Measurements from ENCODE around the gene EPB41L2. TPM values are rescaled to one million over a fixed set of nuclear protein-coding genes. Genes with fewer than 3 reads are reported as not detected.

Gene EPB41L2
- total and polyA plus RNA-seq, 2 experiments from 2014 or later, result 27.4 to 35.8 TPM

GRCh38 chr6:130834482-130835251 is 228.4 kb downstream of the EPB41L2 start:
- Histone ChIP-seq H4K20me1 (ENCODE audit: insufficient read depth, poor library complexity, severe bottlenecking) (no peaks in the 10 kb centered on the region), H3K36me3 (replicated peaks; ENCODE audit: insufficient read depth, low read depth) (no peaks in the 10 kb centered on the region), H3K27ac (no peak overlapping the region), H2AFZ (no peak overlapping the region), H3K9me3 (ENCODE audit: low read depth) (no peaks in the 10 kb centered on the region), H3K4me3 (no peak overlapping the region), H3K4me1 (ENCODE audit: insufficient read depth) (no peaks in the 10 kb centered on the region), H3K9me2 (replicated peaks; ENCODE audit: insufficient read depth) (no peaks in the 10 kb centered on the region), H3K79me2 (peaks cover 26% of the 10 kb centered on the region), H3K27me3 (no peaks in the 10 kb centered on the region), H3K4me2 (no peak overlapping the region)
- TF ChIP-seq EZH2 (IDR thresholded peaks at IDR 0.05; ENCODE audit: borderline replicate concordance), result no peak
- TF ChIP-seq, protein P1, sequence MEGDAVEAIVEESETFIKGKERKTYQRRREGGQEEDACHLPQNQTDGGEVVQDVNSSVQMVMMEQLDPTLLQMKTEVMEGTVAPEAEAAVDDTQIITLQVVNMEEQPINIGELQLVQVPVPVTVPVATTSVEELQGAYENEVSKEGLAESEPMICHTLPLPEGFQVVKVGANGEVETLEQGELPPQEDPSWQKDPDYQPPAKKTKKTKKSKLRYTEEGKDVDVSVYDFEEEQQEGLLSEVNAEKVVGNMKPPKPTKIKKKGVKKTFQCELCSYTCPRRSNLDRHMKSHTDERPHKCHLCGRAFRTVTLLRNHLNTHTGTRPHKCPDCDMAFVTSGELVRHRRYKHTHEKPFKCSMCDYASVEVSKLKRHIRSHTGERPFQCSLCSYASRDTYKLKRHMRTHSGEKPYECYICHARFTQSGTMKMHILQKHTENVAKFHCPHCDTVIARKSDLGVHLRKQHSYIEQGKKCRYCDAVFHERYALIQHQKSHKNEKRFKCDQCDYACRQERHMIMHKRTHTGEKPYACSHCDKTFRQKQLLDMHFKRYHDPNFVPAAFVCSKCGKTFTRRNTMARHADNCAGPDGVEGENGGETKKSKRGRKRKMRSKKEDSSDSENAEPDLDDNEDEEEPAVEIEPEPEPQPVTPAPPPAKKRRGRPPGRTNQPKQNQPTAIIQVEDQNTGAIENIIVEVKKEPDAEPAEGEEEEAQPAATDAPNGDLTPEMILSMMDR (IDR thresholded peaks at IDR 0.05; ENCODE audit: poor library complexity), result no peak
- DNase-seq (ENCODE audit: low spot score), result no peak
- WGBS (ENCODE audit: low lambda C conversion rate, missing lambda C conversion rate), result 90% methylated on average over 5 of the region's 5 CpGs

GRCh38 chr6:130833569-130833968 is 229.5 kb downstream of the EPB41L2 start:
- H3K9me3 ChIP-seq (ENCODE audit: low read depth), result no peaks in the 10 kb centered on the region
- no peaks in the 10 kb centered on the region for H3K4me1 ChIP-seq (ENCODE audit: insufficient read depth)
- peaks cover 37% of the 10 kb centered on the region for H3K79me2 ChIP-seq
- H3K9me2 ChIP-seq (replicated peaks; ENCODE audit: insufficient read depth), result no peaks in the 10 kb centered on the region
- no peak overlapping the region for H3K4me3 ChIP-seq
- no peak for DNase-seq (ENCODE audit: low spot score)
- H3K4me2 ChIP-seq, result no peak overlapping the region
- no peak overlapping the region for H2AFZ ChIP-seq
- 46% methylated on average over 1 of the region's 1 CpG for WGBS (ENCODE audit: low lambda C conversion rate, missing lambda C conversion rate)
- no peaks in the 10 kb centered on the region for H4K20me1 ChIP-seq (ENCODE audit: insufficient read depth, poor library complexity, severe bottlenecking)
- no peak overlapping the region for H3K27ac ChIP-seq
- TF ChIP-seq, protein P1 (IDR thresholded peaks at IDR 0.05; ENCODE audit: poor library complexity), result no peak
- TF ChIP-seq EZH2 (IDR thresholded peaks at IDR 0.05; ENCODE audit: borderline replicate concordance) (no peak), EZH2phosphoT487 (IDR thresholded peaks at IDR 0.05; ENCODE audit: low read depth, severe bottlenecking, unreplicated experiment) (no peak)
- H3K36me3 ChIP-seq (replicated peaks; ENCODE audit: insufficient read depth, low read depth), result no peaks in the 10 kb centered on the region
- H3K27me3 ChIP-seq, result no peaks in the 10 kb centered on the region

GRCh38 chr6:130831607-130832006 is 231.4 kb downstream of the EPB41L2 start:
- WGBS (ENCODE audit: low lambda C conversion rate, missing lambda C conversion rate), result 86% methylated on average over 5 of the region's 5 CpGs
- no peaks in the 10 kb centered on the region for H3K9me2 ChIP-seq (replicated peaks; ENCODE audit: insufficient read depth)
- H4K20me1 ChIP-seq (ENCODE audit: insufficient read depth, poor library complexity, severe bottlenecking), result no peaks in the 10 kb centered on the region
- H3K36me3 ChIP-seq (replicated peaks; ENCODE audit: insufficient read depth, low read depth), result no peaks in the 10 kb centered on the region
- no peak for DNase-seq (ENCODE audit: low spot score)
- TF ChIP-seq, protein P1 (IDR thresholded peaks at IDR 0.05; ENCODE audit: poor library complexity), result no peak
- TF ChIP-seq EZH2phosphoT487 (IDR thresholded peaks at IDR 0.05; ENCODE audit: low read depth, severe bottlenecking, unreplicated experiment) (no peak), EZH2 (IDR thresholded peaks at IDR 0.05; ENCODE audit: borderline replicate concordance) (no peak)
- no peak overlapping the region for H3K27ac ChIP-seq
- no peak overlapping the region for H3K4me2 ChIP-seq
- peaks cover 43% of the 10 kb centered on the region for H3K79me2 ChIP-seq
- H3K27me3 ChIP-seq, result no peaks in the 10 kb centered on the region
- H3K4me3 ChIP-seq, result no peak overlapping the region
- H3K4me1 ChIP-seq (ENCODE audit: insufficient read depth), result no peaks in the 10 kb centered on the region
- no peaks in the 10 kb centered on the region for H3K9me3 ChIP-seq (ENCODE audit: low read depth)
- no peak overlapping the region for H2AFZ ChIP-seq
